ENCODE measurements around the gene MUCL3. TPM values are rescaled to one million over a fixed set of nuclear protein-coding genes. Genes with fewer than 3 reads are reported as not detected.
"Not testable (repeated sequence)": the region's sequence is repeated elsewhere in the genome, so short reads cannot be mapped to it uniquely, and the experiment has no call there.

The MUCL3 gene
- total RNA-seq, 2 experiments from 2014 or later = not detected

DNA sequence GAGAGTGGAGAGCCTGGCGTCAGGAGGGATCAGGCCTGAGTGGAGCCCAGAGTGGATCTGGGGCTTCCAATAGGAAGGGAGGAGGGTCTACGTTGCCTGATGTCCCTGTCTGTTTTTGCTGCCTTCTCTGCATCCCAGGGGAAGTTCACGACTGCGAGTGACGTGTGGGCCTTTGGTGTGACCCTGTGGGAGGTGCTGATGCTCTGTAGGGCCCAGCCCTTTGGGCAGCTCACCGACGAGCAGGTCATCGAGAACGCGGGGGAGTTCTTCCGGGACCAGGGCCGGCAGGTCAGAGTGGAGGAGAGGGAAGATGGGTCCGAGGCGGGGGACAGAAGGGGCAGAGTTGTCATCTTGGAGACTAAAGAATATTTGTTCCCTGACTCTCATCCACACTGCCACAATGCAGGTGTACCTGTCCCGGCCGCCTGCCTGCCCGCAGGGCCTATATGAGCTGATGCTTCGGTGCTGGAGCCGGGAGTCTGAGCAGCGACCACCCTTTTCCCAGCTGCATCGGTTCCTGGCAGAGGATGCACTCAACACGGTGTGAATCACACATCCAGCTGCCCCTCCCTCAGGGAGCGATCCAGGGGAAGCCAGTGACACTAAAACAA lies 41.9 kb upstream of the MUCL3 start:
- intact Hi-C loops (cut with micrococcal nuclease) = no loop called here
- CTCF ChIA-PET = interaction anchor here (0.8 kb wide), 1 partner anchor 22 kb away, joined by 3 read pairs; no protein-coding TSS in a partner anchor
- TF ChIP-seq CTCF (IDR thresholded peaks at IDR 0.05) = no peak
- Mint-ChIP-seq H3K27me3 (no peaks in the 10 kb centered on the region), H3K36me3 (ENCODE audit: low read depth) (peaks cover 8% of the 10 kb centered on the region), H3K4me1 (ENCODE audit: low read depth) (peaks cover 9% of the 10 kb centered on the region), H3K4me3 (no peak overlapping the region), H3K27ac (no peak overlapping the region), H3K9me3 (no peaks in the 10 kb centered on the region)
- POLR2A ChIA-PET = no interaction called here
- no peak for ATAC-seq
- DNase-seq = no peak

GRCh38 chr6:30900863-30901417 lies 39.8 kb upstream of the MUCL3 start:
- intact Hi-C loops (cut with micrococcal nuclease) = no loop called here
- H3K27me3 Mint-ChIP-seq = no peaks in the 10 kb centered on the region

DNA sequence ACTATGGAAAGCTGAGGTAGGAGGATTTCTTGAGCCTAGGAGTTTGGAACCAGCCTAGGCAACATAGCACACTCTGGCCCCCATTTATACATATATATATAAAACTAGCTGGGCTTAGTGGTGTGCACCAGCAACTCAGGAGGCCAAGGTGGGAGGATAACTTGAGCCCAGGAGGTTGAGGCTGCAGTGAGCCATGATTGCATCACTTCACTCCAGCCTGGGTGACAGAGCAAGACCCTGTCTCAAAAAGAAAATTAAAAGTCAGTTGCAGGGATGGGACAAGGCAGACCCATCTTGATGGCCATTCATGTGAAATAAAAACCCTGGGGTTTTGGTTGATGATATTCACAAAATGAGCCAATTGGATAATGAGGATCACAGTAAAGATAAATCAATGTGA lies 39.3 kb upstream of the MUCL3 start:
- no peak overlapping the region for H3K27ac Mint-ChIP-seq

More at GRCh38 chr6:30900863-30901417, 39.8 kb upstream of the MUCL3 start:
- DNase-seq (no peak), ATAC-seq (no peak)
- CTCF ChIA-PET = interaction anchor here (0.8 to 1.4 kb wide), 4 partner anchors 10 to 74 kb away, joined by 3 to 4 read pairs (median 4); partner anchors contain the start of gene VARS2
- POLR2A ChIA-PET = no interaction called here
- Mint-ChIP-seq H3K9me3 (no peaks in the 10 kb centered on the region), H3K36me3 (ENCODE audit: low read depth) (peaks cover 4% of the 10 kb centered on the region), H3K27ac (no peak overlapping the region), H3K4me3 (no peak overlapping the region), H3K4me1 (ENCODE audit: low read depth) (peaks cover 9% of the 10 kb centered on the region)
- TF ChIP-seq CTCF (IDR thresholded peaks at IDR 0.05) = no peak

DNA sequence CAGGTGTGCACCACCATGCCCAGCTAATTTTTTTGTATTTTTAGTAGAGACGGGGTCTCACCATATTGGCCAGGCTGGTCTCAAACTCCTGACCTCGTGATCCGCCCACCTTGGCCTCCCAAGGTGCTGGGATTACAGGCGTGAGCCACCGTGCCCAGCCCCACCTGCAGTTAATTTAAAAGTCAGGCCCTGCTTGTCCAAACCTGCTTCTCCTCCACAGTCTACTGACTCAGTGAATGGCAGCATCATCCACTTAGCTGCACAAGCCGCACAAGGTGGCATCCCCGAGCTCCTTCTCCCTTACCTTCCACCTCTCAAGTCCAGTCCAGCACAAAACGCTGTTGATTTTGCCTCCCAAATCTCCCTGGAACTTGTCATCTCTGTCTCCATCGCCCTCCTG lies 38.6 kb upstream of the MUCL3 start:
- intact Hi-C loops (cut with micrococcal nuclease); ATAC-seq; DNase-seq; H3K27ac Mint-ChIP-seq; H3K36me3 Mint-ChIP-seq (ENCODE audit: low read depth); H3K4me3 Mint-ChIP-seq; H3K9me3 Mint-ChIP-seq; H3K27me3 Mint-ChIP-seq: not testable (repeated sequence)
- POLR2A ChIA-PET = interaction anchor here (0.6 to 2.2 kb wide), 2 partner anchors 10 to 13 kb away, joined by 3 to 5 read pairs; no protein-coding TSS in a partner anchor
- H3K4me1 Mint-ChIP-seq (ENCODE audit: low read depth) = peaks cover 10% of the 10 kb centered on the region
- CTCF ChIA-PET = interaction anchor here (1.0 to 1.4 kb wide), 4 partner anchors 13 to 166 kb away, joined by 3 to 4 read pairs (median 4); no protein-coding TSS in a partner anchor

More for the DNA sequence above, 39.3 kb upstream of the MUCL3 start:
- TF ChIP-seq CTCF (IDR thresholded peaks at IDR 0.05) = no peak
- ChIA-PET POLR2A (no interaction called here), CTCF (interaction anchor here (0.8 to 1.4 kb wide), 5 partner anchors 10 to 74 kb away, joined by 3 to 4 read pairs (median 4); partner anchors contain the start of gene VARS2)
- intact Hi-C loops (cut with micrococcal nuclease) = no loop called here
- ATAC-seq (no peak), DNase-seq (no peak)
- Mint-ChIP-seq H3K36me3 (ENCODE audit: low read depth) (peaks cover 4% of the 10 kb centered on the region), H3K4me3 (no peak overlapping the region), H3K4me1 (ENCODE audit: low read depth) (peaks cover 9% of the 10 kb centered on the region), H3K27me3 (no peaks in the 10 kb centered on the region), H3K9me3 (no peaks in the 10 kb centered on the region)

DNA sequence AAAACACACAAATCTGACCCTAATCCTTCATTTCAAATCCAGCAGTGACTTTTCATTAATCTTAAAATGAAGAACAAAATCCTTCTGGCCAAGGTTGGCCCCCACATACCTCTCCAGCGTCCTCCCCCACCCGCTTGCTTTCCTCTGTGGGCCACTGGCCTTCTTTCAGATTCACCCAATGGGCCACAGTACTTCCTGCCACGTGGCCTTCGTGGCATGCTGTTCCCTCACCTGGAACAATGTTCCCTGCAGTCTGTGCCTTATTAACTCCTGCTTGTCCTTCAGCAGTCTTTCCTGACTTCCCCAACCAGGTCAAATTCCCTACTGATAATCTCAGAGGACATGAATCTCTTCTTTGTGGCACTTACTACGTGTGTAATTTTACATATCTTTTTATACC lies 38.1 kb upstream of the MUCL3 start:
- peaks cover 12% of the 10 kb centered on the region for H3K4me1 Mint-ChIP-seq (ENCODE audit: low read depth)
- DNase-seq = no peak
- TF ChIP-seq CTCF (IDR thresholded peaks at IDR 0.05) = no peak
- POLR2A ChIA-PET = interaction anchor here (2.2 kb wide), 1 partner anchor 14 kb away, joined by 5 read pairs; no protein-coding TSS in a partner anchor
- CTCF ChIA-PET = interaction anchor here (1.4 kb wide), 1 partner anchor 166 kb away, joined by 4 read pairs; no protein-coding TSS in a partner anchor
- intact Hi-C loops (cut with micrococcal nuclease) = no loop called here
- no peaks in the 10 kb centered on the region for H3K27me3 Mint-ChIP-seq
- no peak overlapping the region for H3K4me3 Mint-ChIP-seq
- no peak for ATAC-seq
- peaks cover 4% of the 10 kb centered on the region for H3K36me3 Mint-ChIP-seq (ENCODE audit: low read depth)
- H3K9me3 Mint-ChIP-seq = no peaks in the 10 kb centered on the region
- no peak overlapping the region for H3K27ac Mint-ChIP-seq

Data from activated CD8-positive, alpha-beta T cell treated with anti-CD3 and anti-CD28 coated beads for 36 hours (primary cell).